GM18520 (cell line): Measurements from ENCODE around the gene EMX1.
"Not testable (repeated sequence)": the region's sequence is repeated elsewhere in the genome, so short reads cannot be mapped to it uniquely, and the experiment has no call there.

ENCODE experiments used
- ATAC-seq: cut with Tn5 transposase; IDR thresholded peaks from one replicate; pipeline ENCODE4 v1.9.1; 2021; ENCODE audit not compliant: unreplicated experiment

EMX1 gene

GRCh38 chr2:72900191-72900825, 17.0 kb upstream of the EMX1 start:
- ATAC-seq, result no peak

- ATAC-seq, result no peak
These were observed 15.9 kb upstream of the EMX1 start for GRCh38 chr2:72901426-72901825.

- ATAC-seq, result not testable (repeated sequence)
These were observed 9.9 kb upstream of the EMX1 start for GRCh38 chr2:72907369-72907768.

- no peak for ATAC-seq
These were observed 8.6 kb upstream of the EMX1 start for GRCh38 chr2:72908741-72909140.

- ATAC-seq, result no peak
These were observed 6.1 kb upstream of the EMX1 start for GRCh38 chr2:72911256-72911655.

GRCh38 chr2:72913486-72914205, 3.7 kb upstream of the EMX1 start:
- no peak for ATAC-seq

GRCh38 chr2:72914206-72914559, 3.1 kb upstream of the EMX1 start:
- no peak for ATAC-seq

GRCh38 chr2:72914589-72915319, 2.6 kb upstream of the EMX1 start:
- ATAC-seq, result no peak

- ATAC-seq, result no peak
These were observed 1.9 kb upstream of the EMX1 start for GRCh38 chr2:72915320-72915906.

GRCh38 chr2:72915907-72916742, 1.2 kb upstream of the EMX1 start:
- peak; percentile 53 for ATAC-seq

- ATAC-seq, result peak; percentile 0
These were observed 579 bp upstream of the EMX1 start for GRCh38 chr2:72916743-72917137.

GRCh38 chr2:72917877-72918553, 696 bp downstream of the EMX1 start:
- ATAC-seq, result no peak

- ATAC-seq, result no peak
These were observed 2.3 kb downstream of the EMX1 start for GRCh38 chr2:72919414-72920317.

- no peak for ATAC-seq
These were observed 3.2 kb downstream of the EMX1 start for GRCh38 chr2:72920318-72921087.

GRCh38 chr2:72921088-72921851, 4.0 kb downstream of the EMX1 start:
- no peak for ATAC-seq

- peak; percentile 29 for ATAC-seq
These were observed 4.5 kb downstream of the EMX1 start for GRCh38 chr2:72921853-72922252.

GRCh38 chr2:72923833-72924352, 6.6 kb downstream of the EMX1 start:
- no peak for ATAC-seq
